HEK293 (cell line): ENCODE data around the gene CLDN3.
A peak's percentile ranks its signal among the peaks of the same experiment; 100 is the strongest.
"Not testable (repeated sequence)": the region's sequence is repeated elsewhere in the genome, so short reads cannot be mapped to it uniquely, and the experiment has no call there.

Experiments used
- CTCF ChIA-PET: fragments of 350-600 bp; formaldehyde crosslinking; extraction: SDS; loops from one replicate; lab custom pipeline; 2021; ENCODE audit warnings: antibody characterized with exemption; lab: Yijun Ruan, JAX
- POLR2A ChIA-PET: fragments of 300-600 bp; formaldehyde crosslinking; extraction: SDS; loops from one replicate; lab custom pipeline; 2020; ENCODE audit warnings: antibody characterized with exemption, inconsistent platforms; lab: Yijun Ruan, JAX
- H3K27ac ChIP-seq: fragments of 200-500 bp; sonication (Bioruptor generic); 2 replicates; pipeline ENCODE4 v1.5.1; 2014; ENCODE audit warnings: low read depth, low read length, control low read depth, inconsistent platforms; ENCODE audit errors: extremely low read depth
- H3K36me3 ChIP-seq, 2 experiments: fragments of 200-500 bp in 1 of 2; sonication (Bioruptor generic) in 1 of 2; 1 replicate in 1 of 2; 2 replicates in 1 of 2; pipeline ENCODE4 v1.5.1; 2014 to 2017; ENCODE audit warnings: inconsistent platforms in 2 of 2, low read length in 2 of 2; ENCODE audit not compliant: control insufficient read depth in 2 of 2, insufficient read depth in 1 of 2
- H3K4me1 ChIP-seq: fragments of 200-500 bp; sonication (Bioruptor generic); 2 replicates; pipeline ENCODE4 v1.5.1; 2014; ENCODE audit warnings: mild to moderate bottlenecking, low read length, inconsistent platforms; ENCODE audit not compliant: control insufficient read depth, insufficient read depth
- H3K4me3 ChIP-seq: 2 replicates; pipeline ENCODE4 v1.5.1; 2011; ENCODE audit warnings: low read depth, mild to moderate bottlenecking, control low read depth, low read length, moderate library complexity
- H3K9me3 ChIP-seq: fragments of 200-500 bp; sonication (Bioruptor generic); 2 replicates; pipeline ENCODE4 v1.5.1; 2014; ENCODE audit warnings: low read depth, low read length, inconsistent platforms; ENCODE audit not compliant: control insufficient read depth, insufficient read depth
- ATF2 ChIP-seq: fragments of 450-650 bp; formaldehyde crosslinking; IDR thresholded peaks from 2 replicates; pipeline ENCODE4 v1.5.1; 2016; ENCODE audit warnings: missing biosample characterization, missing genetic modification characterization, low read depth
- BCL11B ChIP-seq: fragments of 450-650 bp; formaldehyde crosslinking; IDR thresholded peaks from 2 replicates; pipeline ENCODE4 v1.5.1; 2016; ENCODE audit warnings: low read depth, missing biosample characterization, missing genetic modification characterization
- KLF1 ChIP-seq: fragments of 450-650 bp; formaldehyde crosslinking; IDR thresholded peaks from 2 replicates; pipeline ENCODE4 v1.5.1; 2016; ENCODE audit warnings: missing biosample characterization, missing genetic modification characterization
- OSR2 ChIP-seq: fragments of 450-650 bp; formaldehyde crosslinking; IDR thresholded peaks from 2 replicates; pipeline ENCODE4 v1.5.1; 2016; ENCODE audit warnings: missing biosample characterization, missing genetic modification characterization
- PBX3 ChIP-seq: sonication (generic); formaldehyde crosslinking; IDR thresholded peaks from 2 replicates; pipeline ENCODE4 v1.8.1; 2022; ENCODE audit warnings: mild to moderate bottlenecking, moderate library complexity, missing genetic modification reagents
- PRDM10 ChIP-seq: fragments of 450-650 bp; formaldehyde crosslinking; IDR thresholded peaks from 2 replicates; pipeline ENCODE4 v1.5.1; 2016; ENCODE audit warnings: missing biosample characterization, missing genetic modification characterization
- PRDM4 ChIP-seq: fragments of 450-650 bp; formaldehyde crosslinking; IDR thresholded peaks from 2 replicates; pipeline ENCODE4 v1.5.1; 2017; ENCODE audit warnings: missing biosample characterization, missing genetic modification characterization
- SETDB1 ChIP-seq: IDR thresholded peaks from one replicate; pipeline ENCODE4 v1.6.1; 2017; ENCODE audit warnings: mild to moderate bottlenecking, low read length, moderate library complexity, mixed read lengths; ENCODE audit not compliant: insufficient read length
- SP7 ChIP-seq: fragments of 450-650 bp; formaldehyde crosslinking; IDR thresholded peaks from 2 replicates; pipeline ENCODE4 v1.5.1; 2016; ENCODE audit warnings: missing biosample characterization, missing genetic modification characterization
- ZBTB20 ChIP-seq: fragments of 450-650 bp; formaldehyde crosslinking; IDR thresholded peaks from 2 replicates; pipeline ENCODE4 v1.5.1; 2016; ENCODE audit warnings: missing biosample characterization, missing genetic modification characterization
- ZBTB6 ChIP-seq: fragments of 450-650 bp; formaldehyde crosslinking; IDR thresholded peaks from 2 replicates; pipeline ENCODE4 v1.5.1; 2017; ENCODE audit warnings: missing biosample characterization, missing genetic modification characterization
- ZNF274 ChIP-seq, 2 experiments: fragments of 200-500 bp in 1 of 2; fragments of 450-650 bp in 1 of 2; sonication (Bioruptor generic) in 1 of 2; formaldehyde crosslinking in 1 of 2; IDR thresholded peaks; 2 replicates each; pipeline versions ENCODE4 v1.5.1 to v1.6.1; 2014 to 2016; ENCODE audit warnings: borderline replicate concordance in 1 of 2, inconsistent platforms in 1 of 2, low read length in 1 of 2, missing biosample characterization in 1 of 2, missing genetic modification characterization in 1 of 2
- ZNF302 ChIP-seq: fragments of 450-650 bp; formaldehyde crosslinking; IDR thresholded peaks from 2 replicates; pipeline ENCODE4 v1.5.1; 2016; ENCODE audit warnings: missing biosample characterization, missing genetic modification characterization, low read depth
- ZNF324 ChIP-seq: fragments of 450-650 bp; formaldehyde crosslinking; IDR thresholded peaks from 2 replicates; pipeline ENCODE4 v1.5.1; 2016; ENCODE audit warnings: missing biosample characterization, missing genetic modification characterization
- ZNF341 ChIP-seq: fragments of 450-650 bp; formaldehyde crosslinking; IDR thresholded peaks from 2 replicates; pipeline ENCODE4; 2016; ENCODE audit warnings: low read depth, missing biosample characterization, missing genetic modification characterization
- ZNF555 ChIP-seq: fragments of 450-650 bp; formaldehyde crosslinking; conservative IDR thresholded peaks from 2 replicates; pipeline ENCODE4 v1.5.1; 2017; ENCODE audit warnings: missing biosample characterization, mild to moderate bottlenecking, missing genetic modification characterization, inconsistent platforms
- ZNF645 ChIP-seq: fragments of 450-650 bp; formaldehyde crosslinking; IDR thresholded peaks from 2 replicates; pipeline ENCODE4; 2016; ENCODE audit warnings: missing biosample characterization, missing genetic modification characterization

Gene CLDN3

GRCh38 chr7:73789051-73789450 is 19.0 kb upstream of the CLDN3 start:
- Histone ChIP-seq H3K36me3 (no peaks in the 10 kb centered on the region), H3K27ac (no peak overlapping the region), H3K4me3 (no peak overlapping the region), H3K9me3 (no peaks in the 10 kb centered on the region), H3K4me1 (no peaks in the 10 kb centered on the region)
- POLR2A ChIA-PET, result no interaction called here
- peak; percentile 91 for TF ChIP-seq SETDB1
- TF ChIP-seq PBX3 (CRISPR knock-in tag), result no peak
- CTCF ChIA-PET, result interaction anchor here (0.7 kb wide), 1 partner anchor 62 kb away, joined by 3 read pairs; no protein-coding TSS in a partner anchor

GRCh38 chr7:73787786-73788048 is 17.6 kb upstream of the CLDN3 start:
- CTCF ChIA-PET, result interaction anchor here (0.6 kb wide), 1 partner anchor 788 kb away, joined by 5 read pairs; no protein-coding TSS in a partner anchor
- POLR2A ChIA-PET, result interaction anchor here (1.0 kb wide), 1 partner anchor 12 kb away, joined by 3 read pairs; no protein-coding TSS in a partner anchor
- H3K27ac ChIP-seq, H3K9me3 ChIP-seq, H3K4me3 ChIP-seq, H3K4me1 ChIP-seq, H3K36me3 ChIP-seq: not testable (repeated sequence)

GRCh38 chr7:73786588-73786987 is 16.5 kb upstream of the CLDN3 start:
- ChIA-PET CTCF (no interaction called here), POLR2A (interaction anchor here (0.5 to 0.6 kb wide), 2 partner anchors 120 to 155 kb away, joined by 3 to 4 read pairs; no protein-coding TSS in a partner anchor)
- TF ChIP-seq ATF2 (no peak), ZNF302 (tag by site-specific recombination) (no peak), KLF1 (no peak), ZNF274 (IDR thresholded peaks at IDR 0.05; ENCODE audit: low read length) (no peak), ZNF274 (tag by site-specific recombination; IDR thresholded peaks at IDR 0.05; ENCODE audit: borderline replicate concordance) (no peak), ZNF555 (no peak), ZNF645 (no peak), ZBTB20 (tag by site-specific recombination) (no peak), PRDM10 (no peak), PRDM4 (no peak), SP7 (tag by site-specific recombination) (no peak), ZNF324 (tag by site-specific recombination) (no peak), OSR2 (no peak), BCL11B (tag by site-specific recombination) (no peak), ZNF341 (tag by site-specific recombination) (no peak), ZBTB6 (tag by site-specific recombination) (no peak)

More at GRCh38 chr7:73786588-73786987, 16.5 kb upstream of the CLDN3 start:
- no peaks in the 10 kb centered on the region for H3K4me1 ChIP-seq
- no peak overlapping the region for H3K4me3 ChIP-seq
- H3K27ac ChIP-seq, result no peak overlapping the region
- H3K36me3 ChIP-seq, result no peaks in the 10 kb centered on the region
- no peaks in the 10 kb centered on the region for H3K9me3 ChIP-seq
